Measurements from ENCODE around the gene C2CD4A.

The C2CD4A gene

DNA sequence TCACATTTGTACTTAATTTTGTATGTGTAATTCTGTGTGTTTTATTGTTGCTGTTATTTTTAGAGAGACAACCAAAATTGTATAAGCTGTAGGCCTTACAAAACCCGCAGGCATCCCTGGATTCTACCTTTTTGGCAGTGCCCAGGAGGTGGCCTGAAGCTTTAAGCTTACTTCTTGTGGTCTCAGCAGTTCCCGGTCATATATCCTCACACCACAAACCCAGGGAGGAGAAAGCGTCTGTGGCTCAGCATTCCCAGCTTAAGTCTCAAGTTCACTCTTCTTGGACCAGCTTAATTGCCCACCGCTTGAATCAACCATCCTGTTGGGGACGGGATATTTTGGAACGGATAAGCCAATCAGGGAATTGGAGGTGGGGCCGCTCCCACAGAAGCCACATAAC is 36.7 kb downstream of the C2CD4A start:
- H3K4me1 ChIP-seq (ENCODE audit: control insufficient read depth in 2 of 2, insufficient read depth in 2 of 2, low read length in 2 of 2): peaks cover 3 to 5% of the 10 kb centered on the region in 2 donors
- H3K4me3 ChIP-seq (ENCODE audit: low read length in 2 of 2): no peak overlapping the region
- no peak overlapping the region for H3K9ac ChIP-seq (ENCODE audit: low read depth in 1 of 2, low read length in 2 of 2)
- no peaks in the 10 kb centered on the region for H3K9me3 ChIP-seq (ENCODE audit: control insufficient read depth in 2 of 2, low read length in 2 of 2)
- no peak overlapping the region for H3K27ac ChIP-seq (ENCODE audit: low read depth in 2 of 2, low read length in 2 of 2)
- H3K27me3 ChIP-seq (ENCODE audit: control insufficient read depth in 2 of 2, insufficient read depth in 2 of 2, low read length in 2 of 2): no peaks in the 10 kb centered on the region
- H3K36me3 ChIP-seq (ENCODE audit: control insufficient read depth in 2 of 2, insufficient read depth in 2 of 2, low read length in 2 of 2): no peaks in the 10 kb centered on the region

DNA sequence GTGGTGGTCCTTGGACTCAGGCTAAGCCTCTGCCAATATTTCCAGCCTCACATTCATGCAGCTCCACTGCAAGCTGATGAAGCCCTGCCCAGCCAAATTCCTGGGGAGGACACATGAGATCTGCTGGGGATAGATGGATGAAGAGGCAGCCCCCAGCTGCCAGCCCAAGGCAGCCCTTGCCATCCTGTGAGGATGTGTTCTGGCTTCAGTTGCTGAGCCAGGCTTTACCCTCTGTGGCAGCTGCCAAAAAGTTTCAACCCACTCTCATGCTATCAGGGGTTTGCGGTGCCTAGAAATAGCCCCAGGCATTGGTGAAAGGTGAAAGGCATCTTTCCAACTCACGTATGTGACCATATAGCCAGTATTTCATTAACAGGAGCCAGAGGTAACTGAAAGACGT is 37.6 kb downstream of the C2CD4A start:
- Histone ChIP-seq H3K27me3 (ENCODE audit: control insufficient read depth in 2 of 2, insufficient read depth in 2 of 2, low read length in 2 of 2) (no peaks in the 10 kb centered on the region), H3K9me3 (ENCODE audit: control insufficient read depth in 2 of 2, low read length in 2 of 2) (no peaks in the 10 kb centered on the region), H3K27ac (ENCODE audit: low read depth in 2 of 2, low read length in 2 of 2) (no peak overlapping the region), H3K9ac (ENCODE audit: low read depth in 1 of 2, low read length in 2 of 2) (no peak overlapping the region), H3K36me3 (ENCODE audit: control insufficient read depth in 2 of 2, insufficient read depth in 2 of 2, low read length in 2 of 2) (no peaks in the 10 kb centered on the region), H3K4me3 (ENCODE audit: low read length in 2 of 2) (no peak overlapping the region), H3K4me1 (ENCODE audit: control insufficient read depth in 2 of 2, insufficient read depth in 2 of 2, low read length in 2 of 2) (peaks cover 3 to 5% of the 10 kb centered on the region in 2 donors)

DNA sequence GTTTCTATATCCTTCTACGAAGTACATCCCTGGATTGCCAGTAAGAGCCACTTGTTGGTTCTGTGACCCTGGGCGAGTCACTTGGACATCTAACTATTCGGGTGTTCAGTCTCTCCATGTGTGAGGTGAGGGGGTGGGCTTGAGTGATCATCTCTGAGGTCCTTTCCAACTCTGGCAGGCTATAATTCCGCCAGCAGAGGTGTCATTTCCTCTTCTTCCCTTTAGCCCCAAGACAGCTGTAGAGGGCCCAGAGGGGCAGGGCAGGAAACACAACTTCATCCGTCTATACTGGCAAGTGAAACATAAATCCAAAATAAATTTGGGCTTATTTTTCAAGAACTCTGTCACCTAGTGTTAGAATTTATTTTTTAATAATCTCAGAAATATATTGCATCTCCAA is 38.1 kb downstream of the C2CD4A start:
- Histone ChIP-seq H3K27me3 (ENCODE audit: control insufficient read depth in 2 of 2, insufficient read depth in 2 of 2, low read length in 2 of 2) (no peaks in the 10 kb centered on the region), H3K9me3 (ENCODE audit: control insufficient read depth in 2 of 2, low read length in 2 of 2) (no peaks in the 10 kb centered on the region), H3K9ac (ENCODE audit: low read depth in 1 of 2, low read length in 2 of 2) (no peak overlapping the region)

DNA sequence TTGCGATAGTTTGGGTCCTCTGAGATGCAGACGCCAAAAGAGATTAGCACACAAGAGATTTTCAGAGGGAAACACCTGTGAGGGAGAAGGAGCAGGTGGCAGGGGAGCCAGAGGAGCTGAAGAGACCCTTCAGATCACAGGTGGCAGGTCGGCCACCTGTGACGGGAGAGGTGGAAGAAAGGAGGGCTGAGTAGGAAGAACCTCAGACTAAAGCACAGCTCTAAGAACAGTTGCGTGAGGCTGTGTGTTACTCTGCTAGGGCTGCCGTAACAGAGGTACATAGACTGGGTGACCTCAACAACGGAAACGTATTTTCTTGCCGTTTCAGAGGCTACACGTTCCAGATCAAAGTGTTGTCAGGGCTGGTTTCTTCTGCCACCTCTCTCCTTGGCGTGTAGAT is 38.5 kb downstream of the C2CD4A start:
- Histone ChIP-seq H3K4me3 (ENCODE audit: low read length in 2 of 2) (no peak overlapping the region), H3K9me3 (ENCODE audit: control insufficient read depth in 2 of 2, low read length in 2 of 2) (no peaks in the 10 kb centered on the region), H3K36me3 (ENCODE audit: control insufficient read depth in 2 of 2, insufficient read depth in 2 of 2, low read length in 2 of 2) (no peaks in the 10 kb centered on the region), H3K4me1 (ENCODE audit: control insufficient read depth in 2 of 2, insufficient read depth in 2 of 2, low read length in 2 of 2) (peaks cover 3 to 5% of the 10 kb centered on the region in 2 donors), H3K9ac (ENCODE audit: low read depth in 1 of 2, low read length in 2 of 2) (no peak overlapping the region), H3K27me3 (ENCODE audit: control insufficient read depth in 2 of 2, insufficient read depth in 2 of 2, low read length in 2 of 2) (no peaks in the 10 kb centered on the region), H3K27ac (ENCODE audit: low read depth in 2 of 2, low read length in 2 of 2) (no peak overlapping the region)

More for the DNA sequence above, 38.1 kb downstream of the C2CD4A start:
- Histone ChIP-seq H3K4me1 (ENCODE audit: control insufficient read depth in 2 of 2, insufficient read depth in 2 of 2, low read length in 2 of 2) (peaks cover 3 to 5% of the 10 kb centered on the region in 2 donors), H3K36me3 (ENCODE audit: control insufficient read depth in 2 of 2, insufficient read depth in 2 of 2, low read length in 2 of 2) (no peaks in the 10 kb centered on the region), H3K4me3 (ENCODE audit: low read length in 2 of 2) (no peak overlapping the region), H3K27ac (ENCODE audit: low read depth in 2 of 2, low read length in 2 of 2) (no peak overlapping the region)

DNA sequence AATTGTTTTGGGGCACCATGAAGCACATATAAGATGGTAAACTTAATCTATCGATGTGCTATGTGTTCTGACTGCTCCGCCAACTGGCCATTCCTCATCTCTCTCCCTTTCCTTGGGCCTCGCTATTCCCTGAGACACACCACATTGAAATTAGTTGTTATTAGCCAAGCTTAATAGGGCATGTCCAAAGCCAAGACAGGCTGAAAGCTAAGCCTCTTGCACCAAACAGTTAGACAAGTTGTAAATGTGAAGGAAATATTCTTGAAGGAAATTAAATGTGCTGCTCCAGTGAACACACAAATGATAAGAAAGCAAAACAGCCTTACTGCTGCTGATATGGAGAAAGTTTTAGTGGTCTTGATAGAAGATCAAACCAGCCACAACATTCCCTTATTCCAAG is 39.3 kb downstream of the C2CD4A start:
- no peaks in the 10 kb centered on the region for H3K9me3 ChIP-seq (ENCODE audit: control insufficient read depth in 2 of 2, low read length in 2 of 2)
- H3K9ac ChIP-seq (ENCODE audit: low read depth in 1 of 2, low read length in 2 of 2): no peak overlapping the region
- H3K4me3 ChIP-seq (ENCODE audit: low read length in 2 of 2): no peak overlapping the region
- no peaks in the 10 kb centered on the region for H3K36me3 ChIP-seq (ENCODE audit: control insufficient read depth in 2 of 2, insufficient read depth in 2 of 2, low read length in 2 of 2)
- H3K4me1 ChIP-seq (ENCODE audit: control insufficient read depth in 2 of 2, insufficient read depth in 2 of 2, low read length in 2 of 2): peaks cover 3 to 8% of the 10 kb centered on the region in 2 donors
- H3K27ac ChIP-seq (ENCODE audit: low read depth in 2 of 2, low read length in 2 of 2): no peak overlapping the region
- H3K27me3 ChIP-seq (ENCODE audit: control insufficient read depth in 2 of 2, insufficient read depth in 2 of 2, low read length in 2 of 2): no peaks in the 10 kb centered on the region

DNA sequence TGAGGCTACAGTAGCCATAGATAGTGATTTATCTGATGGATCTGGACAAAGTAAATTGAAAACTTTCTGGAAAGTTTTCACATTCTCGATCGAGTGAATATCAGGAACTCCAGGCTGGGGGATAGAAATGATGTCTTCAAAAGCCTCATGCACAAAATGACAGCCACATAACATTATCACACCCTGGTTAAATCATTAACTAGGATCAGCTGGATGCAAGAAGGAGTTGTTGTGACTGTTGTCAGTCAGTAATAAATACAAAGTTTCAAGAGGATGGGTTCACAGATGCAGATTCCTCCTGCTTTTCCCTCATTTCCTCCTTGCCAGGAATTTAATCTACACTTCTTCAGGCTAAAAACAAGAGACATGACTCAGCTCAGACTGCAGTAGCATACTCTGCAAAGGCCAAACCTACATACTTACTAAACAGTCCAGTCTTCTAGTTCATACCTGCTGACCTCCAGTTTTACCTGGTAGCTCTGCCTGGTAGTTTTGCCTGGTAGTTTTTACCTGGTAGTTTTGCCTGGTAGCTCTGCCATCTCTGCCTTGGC is 40.9 kb downstream of the C2CD4A start:
- H3K4me1 ChIP-seq (ENCODE audit: control insufficient read depth in 2 of 2, insufficient read depth in 2 of 2, low read length in 2 of 2): peaks cover 5 to 10% of the 10 kb centered on the region in 2 donors
- no peaks in the 10 kb centered on the region for H3K36me3 ChIP-seq (ENCODE audit: control insufficient read depth in 2 of 2, insufficient read depth in 2 of 2, low read length in 2 of 2)
- H3K27ac ChIP-seq (ENCODE audit: low read depth in 2 of 2, low read length in 2 of 2): no peak overlapping the region
- H3K9ac ChIP-seq (ENCODE audit: low read depth in 1 of 2, low read length in 2 of 2): peak overlapping the region in 1 of 2 donors; percentile 36
- H3K27me3 ChIP-seq (ENCODE audit: control insufficient read depth in 2 of 2, insufficient read depth in 2 of 2, low read length in 2 of 2): no peaks in the 10 kb centered on the region
- no peak overlapping the region for H3K4me3 ChIP-seq (ENCODE audit: low read length in 2 of 2)
- no peaks in the 10 kb centered on the region for H3K9me3 ChIP-seq (ENCODE audit: control insufficient read depth in 2 of 2, low read length in 2 of 2)

DNA sequence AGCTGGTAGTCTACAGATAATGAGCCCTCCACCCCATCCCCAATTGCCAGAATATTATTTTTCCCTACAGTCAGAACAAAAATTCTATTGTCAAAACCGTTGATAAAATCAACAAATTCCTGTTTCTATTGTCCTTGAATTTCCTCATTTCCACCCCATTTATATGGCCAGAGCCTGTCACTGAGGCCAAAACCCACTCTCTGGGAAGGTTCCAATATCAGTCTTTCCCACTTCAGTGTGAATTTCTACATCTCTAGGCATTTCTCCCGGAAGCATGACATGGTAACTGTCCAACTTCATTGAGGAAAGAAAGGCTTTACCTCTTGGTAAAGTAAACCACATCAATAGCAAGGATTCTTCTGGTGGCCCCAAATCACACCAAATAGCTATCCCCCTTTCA is 41.6 kb downstream of the C2CD4A start:
- Histone ChIP-seq H3K9me3 (ENCODE audit: control insufficient read depth in 2 of 2, low read length in 2 of 2) (no peaks in the 10 kb centered on the region), H3K27ac (ENCODE audit: low read depth in 2 of 2, low read length in 2 of 2) (no peak overlapping the region), H3K4me3 (ENCODE audit: low read length in 2 of 2) (no peak overlapping the region), H3K4me1 (ENCODE audit: control insufficient read depth in 2 of 2, insufficient read depth in 2 of 2, low read length in 2 of 2) (peaks cover 5 to 17% of the 10 kb centered on the region in 2 donors), H3K27me3 (ENCODE audit: control insufficient read depth in 2 of 2, insufficient read depth in 2 of 2, low read length in 2 of 2) (no peaks in the 10 kb centered on the region), H3K9ac (ENCODE audit: low read depth in 1 of 2, low read length in 2 of 2) (no peak overlapping the region), H3K36me3 (ENCODE audit: control insufficient read depth in 2 of 2, insufficient read depth in 2 of 2, low read length in 2 of 2) (no peaks in the 10 kb centered on the region)

DNA sequence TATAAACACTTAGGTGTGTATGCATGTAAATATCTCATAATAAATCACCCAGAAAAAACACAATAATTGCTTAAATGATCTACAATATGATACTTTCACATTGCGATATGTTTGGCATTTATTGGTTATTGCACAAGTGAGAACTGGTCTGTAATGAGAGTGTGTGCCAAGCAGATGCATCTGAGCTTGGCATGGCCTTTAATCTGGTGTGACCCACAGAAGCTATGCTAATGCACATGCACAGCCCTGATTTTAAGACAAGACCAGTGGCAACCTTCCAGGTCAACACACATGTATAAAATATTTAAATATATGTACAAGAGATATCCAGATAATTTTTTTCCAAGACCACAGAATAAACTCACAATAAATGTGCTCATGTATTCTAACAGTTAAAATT is 42.7 kb downstream of the C2CD4A start:
- H3K9me3 ChIP-seq (ENCODE audit: control insufficient read depth in 2 of 2, low read length in 2 of 2): no peaks in the 10 kb centered on the region
- no peaks in the 10 kb centered on the region for H3K36me3 ChIP-seq (ENCODE audit: control insufficient read depth in 2 of 2, insufficient read depth in 2 of 2, low read length in 2 of 2)
- no peak overlapping the region for H3K9ac ChIP-seq (ENCODE audit: low read depth in 1 of 2, low read length in 2 of 2)
- H3K27me3 ChIP-seq (ENCODE audit: control insufficient read depth in 2 of 2, insufficient read depth in 2 of 2, low read length in 2 of 2): no peaks in the 10 kb centered on the region
- H3K4me3 ChIP-seq (ENCODE audit: low read length in 2 of 2): no peak overlapping the region
- peaks cover 5 to 17% of the 10 kb centered on the region in 2 donors for H3K4me1 ChIP-seq (ENCODE audit: control insufficient read depth in 2 of 2, insufficient read depth in 2 of 2, low read length in 2 of 2)
- H3K27ac ChIP-seq (ENCODE audit: low read depth in 2 of 2, low read length in 2 of 2): no peak overlapping the region

DNA sequence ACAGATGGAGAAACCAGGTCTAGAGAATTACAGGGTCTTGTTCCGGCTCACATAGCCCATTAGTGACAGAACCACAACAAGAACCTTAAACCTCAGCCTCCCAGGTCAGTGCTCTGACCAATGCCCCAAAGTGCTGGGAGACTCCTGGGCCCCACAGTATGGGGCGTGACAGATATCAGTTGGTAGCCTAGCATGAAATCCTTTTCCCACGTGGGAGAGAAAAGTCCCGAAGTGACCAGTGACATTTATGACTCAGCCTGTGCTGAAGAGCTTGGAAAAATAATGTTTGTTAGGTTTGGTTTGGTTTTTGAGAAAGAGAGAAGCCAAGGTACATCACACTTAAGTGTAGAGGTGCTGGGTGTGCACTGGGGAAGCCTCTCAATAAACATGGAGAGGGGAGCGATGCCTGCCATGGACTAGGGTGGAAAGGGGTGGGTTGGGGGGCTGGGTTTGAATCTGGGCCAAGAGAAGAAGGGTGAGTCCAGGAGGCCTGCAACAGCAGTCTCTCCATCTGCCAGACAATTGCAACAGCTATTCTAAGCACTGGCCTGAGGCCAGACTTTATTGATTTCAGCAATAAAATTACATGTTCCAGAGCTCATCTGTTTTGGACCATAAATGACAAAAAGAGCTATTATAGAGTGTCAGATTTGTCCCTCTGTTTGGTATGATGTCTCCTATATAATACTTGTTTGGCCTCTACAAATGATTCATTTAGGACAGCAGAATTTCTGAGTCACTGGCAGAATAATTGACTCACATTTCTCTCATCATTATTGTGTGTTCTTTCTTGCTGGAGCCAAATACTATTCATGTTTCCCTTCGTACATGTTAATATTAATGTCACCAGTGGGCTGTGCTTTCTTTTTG is 43.4 kb downstream of the C2CD4A start:
- no peaks in the 10 kb centered on the region for H3K27me3 ChIP-seq (ENCODE audit: control insufficient read depth in 2 of 2, insufficient read depth in 2 of 2, low read length in 2 of 2)
- no peak overlapping the region for H3K4me3 ChIP-seq (ENCODE audit: low read length in 2 of 2)
- H3K9ac ChIP-seq (ENCODE audit: low read depth in 1 of 2, low read length in 2 of 2): no peak overlapping the region
- H3K4me1 ChIP-seq (ENCODE audit: control insufficient read depth in 2 of 2, insufficient read depth in 2 of 2, low read length in 2 of 2): peaks cover 5 to 17% of the 10 kb centered on the region in 2 donors
- no peaks in the 10 kb centered on the region for H3K36me3 ChIP-seq (ENCODE audit: control insufficient read depth in 2 of 2, insufficient read depth in 2 of 2, low read length in 2 of 2)
- H3K27ac ChIP-seq (ENCODE audit: low read depth in 2 of 2, low read length in 2 of 2): no peak overlapping the region
- H3K9me3 ChIP-seq (ENCODE audit: control insufficient read depth in 2 of 2, low read length in 2 of 2): no peaks in the 10 kb centered on the region

DNA sequence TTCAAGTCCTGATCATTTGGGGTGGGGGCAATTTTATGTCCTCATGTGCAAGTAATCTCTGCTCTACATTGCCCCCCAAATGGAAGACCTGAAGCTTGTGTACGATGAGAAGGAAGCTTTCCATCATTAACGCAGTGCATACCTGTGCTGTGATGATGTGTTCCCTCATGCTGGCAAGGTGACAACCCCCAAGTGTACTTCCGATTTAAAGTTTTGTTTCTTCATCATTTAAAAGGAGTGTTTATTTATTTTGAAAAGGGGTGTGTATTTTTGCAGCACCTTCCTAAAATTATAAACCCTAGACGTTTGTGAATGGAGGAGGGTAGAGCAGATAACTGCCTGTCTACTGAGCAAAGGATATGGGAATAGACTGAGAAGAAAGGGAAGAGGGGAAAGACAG is 45.3 kb downstream of the C2CD4A start:
- Histone ChIP-seq H3K4me3 (ENCODE audit: low read length in 2 of 2) (no peak overlapping the region), H3K9me3 (ENCODE audit: control insufficient read depth in 2 of 2, low read length in 2 of 2) (no peaks in the 10 kb centered on the region), H3K27ac (ENCODE audit: low read depth in 2 of 2, low read length in 2 of 2) (no peak overlapping the region), H3K9ac (ENCODE audit: low read depth in 1 of 2, low read length in 2 of 2) (no peak overlapping the region), H3K27me3 (ENCODE audit: control insufficient read depth in 2 of 2, insufficient read depth in 2 of 2, low read length in 2 of 2) (no peaks in the 10 kb centered on the region), H3K36me3 (ENCODE audit: control insufficient read depth in 2 of 2, insufficient read depth in 2 of 2, low read length in 2 of 2) (no peaks in the 10 kb centered on the region), H3K4me1 (ENCODE audit: control insufficient read depth in 2 of 2, insufficient read depth in 2 of 2, low read length in 2 of 2) (peaks cover 7 to 20% of the 10 kb centered on the region in 2 donors)

All from mucosa of rectum (tissue), 2 donors.